B cell (primary cell): ENCODE data around the gene MLNR. TPM values are rescaled to one million over a fixed set of nuclear protein-coding genes. Genes with fewer than 3 reads are reported as not detected.
A peak's percentile ranks its signal among the peaks of the same experiment; 100 is the strongest.

Source experiments
- ATAC-seq: fragments of 200-7000 bp; cut with Tn5 transposase; one replicate; pipeline ENCODE4 v1.10.0; 2021; ENCODE audit warnings: low read depth, mild to moderate bottlenecking, moderate number of reproducible peaks, moderate library complexity
- CTCF ChIA-PET: fragments of 350-600 bp; sonication (Branson Sonifier 250); formaldehyde crosslinking; loops from one replicate; lab custom pipeline; 2021; ENCODE audit warnings: antibody characterized with exemption, inconsistent platforms; lab: Charles Lee
- POLR2A ChIA-PET: fragments of 350-600 bp; sonication (Branson Sonifier 250); formaldehyde crosslinking; loops from one replicate; lab custom pipeline; 2021; ENCODE audit warnings: antibody characterized with exemption; lab: Charles Lee
- DNase-seq: peaks from one replicate; pipeline ENCODE4 v3.0.0; 2013
- H2AFZ ChIP-seq: 2 replicates; pipeline ENCODE4 v1.6.1; 2012; ENCODE audit warnings: mild to moderate bottlenecking, low read depth, low read length; ENCODE audit not compliant: insufficient read depth, poor library complexity, severe bottlenecking
- H3K27ac ChIP-seq, 2 donors: 1 replicate in 1 of 2; 2 replicates in 1 of 2; pipeline ENCODE4 v1.5.1; 2012 to 2013; ENCODE audit warnings: low read length in 2 of 2, mild to moderate bottlenecking in 2 of 2, moderate library complexity in 1 of 2
- H3K27me3 ChIP-seq, 4 experiments: fragments of 200-600 bp in 1 of 4; sonication (generic) in 1 of 4; replicated peaks in 1 of 4; 1 replicate in 2 of 4; 2 replicates in 2 of 4; pipeline versions ENCODE4 v1.6.1 to v1.7.0; 2013 to 2016; ENCODE audit warnings: low read length in 3 of 4, mild to moderate bottlenecking in 2 of 4, mixed read lengths in 1 of 4, moderate library complexity in 1 of 4; ENCODE audit not compliant: insufficient read depth in 4 of 4, control insufficient read depth in 3 of 4; ENCODE audit errors: control extremely low read depth in 1 of 4
- H3K36me3 ChIP-seq, 2 experiments: replicated peaks in 1 of 2; 1 replicate in 1 of 2; 2 replicates in 1 of 2; pipeline versions ENCODE4 v1.6.1 to v1.7.1; 2013; ENCODE audit warnings: low read length in 1 of 2; ENCODE audit not compliant: insufficient read depth in 2 of 2, control insufficient read depth in 1 of 2; ENCODE audit errors: control extremely low read depth in 1 of 2, extremely low read depth in 1 of 2
- H3K4me1 ChIP-seq, 2 donors: fragments of 200-600 bp in 1 of 2; sonication (generic) in 1 of 2; 1 replicate in 1 of 2; 2 replicates in 1 of 2; pipeline versions ENCODE4 v1.5.1 to v1.6.1; 2013 to 2017; ENCODE audit warnings: low read length in 2 of 2; ENCODE audit not compliant: control insufficient read depth in 2 of 2, insufficient read depth in 2 of 2
- H3K4me2 ChIP-seq: replicated peaks from 2 replicates; pipeline ENCODE3; 2012; ENCODE audit warnings: mild to moderate bottlenecking, low read depth, low read length; ENCODE audit not compliant: poor library complexity, severe bottlenecking
- H3K4me3 ChIP-seq, 5 experiments: fragments of 200-600 bp in 1 of 5; sonication (generic) in 1 of 5; 1 replicate in 3 of 5; 2 replicates in 2 of 5; pipeline versions ENCODE4 v1.5.1 to v1.7.0; 2011 to 2016; ENCODE audit warnings: low read length in 4 of 5, mild to moderate bottlenecking in 4 of 5, low read depth in 2 of 5, control low read depth in 1 of 5, moderate library complexity in 1 of 5; ENCODE audit not compliant: insufficient read depth in 1 of 5; ENCODE audit errors: control extremely low read depth in 1 of 5, extremely low read depth in 1 of 5
- H3K79me2 ChIP-seq: fragments of 200-600 bp; sonication (generic); one replicate; pipeline ENCODE4 v1.6.0; 2016; ENCODE audit warnings: low read length; ENCODE audit not compliant: control insufficient read depth, insufficient read depth
- H3K9ac ChIP-seq: fragments of 200-600 bp; sonication (generic); 2 replicates; pipeline ENCODE4 v1.6.1; 2017; ENCODE audit warnings: mild to moderate bottlenecking, low read length, moderate library complexity
- H3K9me3 ChIP-seq, 3 donors: one replicate each; pipeline versions ENCODE4 v1.6.1 to v1.7.1; 2013; ENCODE audit warnings: low read length in 2 of 3; ENCODE audit not compliant: control insufficient read depth in 2 of 3, insufficient read depth in 1 of 3; ENCODE audit errors: control extremely low read depth in 1 of 3
- H4K20me1 ChIP-seq: 2 replicates; pipeline ENCODE4 v1.6.0; 2012; ENCODE audit warnings: mild to moderate bottlenecking, low read length; ENCODE audit not compliant: insufficient read depth, control insufficient read depth, poor library complexity, severe bottlenecking
- H3K27ac Mint-ChIP-seq: one replicate; pipeline ENCODE4 v1.8.0; 2021; ENCODE audit warnings: mixed read lengths
- H3K27me3 Mint-ChIP-seq: one replicate; pipeline ENCODE4 v1.8.0; 2021; ENCODE audit warnings: mixed read lengths
- H3K4me1 Mint-ChIP-seq: one replicate; pipeline ENCODE4 v1.8.0; 2021; ENCODE audit warnings: mixed read lengths
- H3K4me3 Mint-ChIP-seq: one replicate; pipeline ENCODE4 v1.8.0; 2021; ENCODE audit warnings: mixed read lengths
- H3K9me3 Mint-ChIP-seq: one replicate; pipeline ENCODE4 v1.8.0; 2022; ENCODE audit warnings: mixed read lengths; ENCODE audit not compliant: insufficient read depth
- CTCF ChIP-seq: fragments of 200-600 bp; IDR thresholded peaks from one replicate; pipeline ENCODE4 v1.8.0; 2022; ENCODE audit warnings: antibody characterized with exemption, mild to moderate bottlenecking
- EZH2 ChIP-seq: IDR thresholded peaks from 2 replicates; pipeline ENCODE4 v1.6.1; 2012; ENCODE audit warnings: borderline replicate concordance, low read depth, mild to moderate bottlenecking, moderate library complexity, low read length; ENCODE audit not compliant: insufficient read depth, poor library complexity, severe bottlenecking
- WGBS: methylation state at CpG from one replicate; pipeline ENCODE4 v1.1.5; 2013; ENCODE audit warnings: missing lambda C conversion rate; ENCODE audit not compliant: insufficient coverage; 5-methylcytosine and 5-hydroxymethylcytosine counted together
- intact Hi-C: fragments of 100-400 bp; cut with micrococcal nuclease; formaldehyde crosslinking; loops from one replicate; pipeline ENCODE4 v1.10.0; 2022
- polyA plus RNA-seq: library from polyadenylated mRNA; depleted of rRNA; stranded (reverse); fragments of >200 nt; gene quantifications from 2 replicates; pipeline ENCODE4 v1.2.3, GENCODE V29; 2012
- total RNA-seq, 2 donors: library from RNA; stranded (reverse); fragments of 120-200 nt in 1 of 2; gene quantifications; 1 replicate in 1 of 2; 2 replicates in 1 of 2; pipeline versions ENCODE4 v1.2.3 to v1.2.4, GENCODE V29; 2013 to 2022

The MLNR gene
- total and polyA plus RNA-seq, 2 donors (not counting 1 experiment from before 2014, with no cell fraction given), result not detected

DNA sequence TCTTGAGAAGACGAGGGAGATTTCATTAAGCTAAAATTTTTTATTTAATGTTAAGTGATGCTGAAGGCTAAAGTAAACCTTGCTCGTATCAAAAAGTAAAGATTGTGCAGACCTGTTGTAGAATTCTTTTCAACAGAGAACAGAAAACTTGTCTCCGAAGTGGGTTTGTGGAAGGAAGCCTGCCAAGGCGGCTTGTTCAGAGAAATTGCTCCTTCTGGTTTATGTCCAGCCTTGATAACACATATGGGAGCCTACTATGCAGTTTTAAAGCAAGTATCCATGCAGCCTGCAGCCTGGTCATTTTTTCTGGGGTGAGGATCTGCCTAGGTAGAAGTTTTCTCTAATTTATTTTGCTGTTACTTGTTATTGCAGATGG is 1.4 kb downstream of the MLNR start:
- Histone ChIP-seq H2AFZ (no peak overlapping the region), H3K27ac (no peak overlapping the region), H3K4me1 (peaks cover 9 to 19% of the 10 kb centered on the region in 2 donors), H3K36me3 (no peaks in the 10 kb centered on the region), H3K79me2 (no peaks in the 10 kb centered on the region), H3K4me3 (no peak overlapping the region), H3K27me3 (peaks cover 0 to 47% (median 30%) of the 10 kb centered on the region in 4 experiments), H3K4me2 (no peak overlapping the region), H3K9ac (no peak overlapping the region), H3K9me3 (peaks cover 0 to 18% (median 0%) of the 10 kb centered on the region in 3 donors), H4K20me1 (no peaks in the 10 kb centered on the region)
- no peak for DNase-seq
- intact Hi-C loops, result no loop called here
- no peak overlapping the region for H3K27ac Mint-ChIP-seq
- no peak for ATAC-seq
- H3K4me3 Mint-ChIP-seq, result peak overlapping the region; percentile 73
- TF ChIP-seq CTCF, result no peak
- TF ChIP-seq EZH2, result no peak
- peaks cover 15% of the 10 kb centered on the region for H3K4me1 Mint-ChIP-seq
- ChIA-PET CTCF (no interaction called here), POLR2A (no interaction called here)
- H3K9me3 Mint-ChIP-seq, result no peaks in the 10 kb centered on the region
- peaks cover 62% of the 10 kb centered on the region for H3K27me3 Mint-ChIP-seq
- 94% methylated on average over 3 of the region's 4 CpGs for WGBS

DNA sequence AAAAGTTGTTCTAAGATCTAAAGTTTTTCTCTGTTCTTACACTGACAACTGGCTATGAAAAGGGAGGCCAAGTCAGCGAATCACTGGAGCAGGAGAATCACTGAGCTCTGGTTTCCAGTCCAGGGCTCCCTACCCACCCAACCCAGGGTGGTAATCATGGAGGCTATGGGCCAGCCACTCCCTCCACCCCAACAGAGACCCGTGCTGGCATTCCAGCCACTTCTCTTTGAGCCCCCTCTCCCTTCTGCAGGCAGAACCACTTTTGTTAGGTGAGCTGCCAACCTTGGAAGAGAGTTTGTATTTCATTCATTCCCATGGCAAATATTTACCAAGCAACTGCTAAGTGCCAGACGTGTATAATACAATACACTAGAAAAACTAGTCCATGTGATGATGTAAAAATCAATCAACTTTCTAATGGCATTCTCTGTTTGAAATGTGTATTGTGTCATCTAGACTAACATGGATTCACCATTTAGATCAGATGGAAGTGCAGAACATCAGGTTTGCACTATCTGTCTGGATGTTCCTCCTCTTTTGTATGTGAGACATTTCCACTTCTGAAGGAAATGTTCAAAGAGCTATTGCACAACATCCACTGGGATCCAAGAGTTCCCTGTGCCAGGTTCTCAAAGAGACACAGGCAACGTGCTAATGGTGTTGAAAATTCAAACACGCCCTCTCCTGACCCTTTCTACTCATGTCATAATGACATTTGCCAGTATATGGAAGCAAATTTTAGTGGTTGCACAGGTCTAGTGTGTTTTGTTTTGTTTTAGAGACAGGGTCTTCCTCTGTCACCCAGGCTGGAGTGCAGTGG is 5.3 kb downstream of the MLNR start:
- POLR2A ChIA-PET, result interaction anchor here (0.6 kb wide), 1 partner anchor 184 kb away, joined by 4 read pairs; no protein-coding TSS in a partner anchor
- Mint-ChIP-seq H3K9me3 (no peaks in the 10 kb centered on the region), H3K4me3 (no peak overlapping the region), H3K27me3 (peaks cover 31% of the 10 kb centered on the region), H3K4me1 (peaks cover 3% of the 10 kb centered on the region), H3K27ac (no peak overlapping the region)
- Histone ChIP-seq H2AFZ (no peak overlapping the region), H3K79me2 (no peaks in the 10 kb centered on the region), H3K9me3 (peaks cover 0 to 5% (median 0%) of the 10 kb centered on the region in 3 donors), H3K27me3 (peaks cover 0 to 17% (median 11%) of the 10 kb centered on the region in 4 experiments), H3K27ac (no peak overlapping the region), H3K4me2 (no peak overlapping the region), H3K36me3 (no peaks in the 10 kb centered on the region), H3K4me1 (peaks cover 2 to 9% of the 10 kb centered on the region in 2 donors), H4K20me1 (no peaks in the 10 kb centered on the region), H3K4me3 (no peak overlapping the region), H3K9ac (no peak overlapping the region)
- ATAC-seq (no peak), DNase-seq (no peak)
- no peak for TF ChIP-seq CTCF
- no peak for TF ChIP-seq EZH2
- CTCF ChIA-PET, result no interaction called here
- intact Hi-C loops, result no loop called here
- WGBS, result 80% methylated on average over 2 of the region's 5 CpGs
